ENCODE results near the gene CASD1.

Gene CASD1

GRCh38 chr7:94498918-94499317 lies 10.7 kb upstream of the CASD1 start:
- H3K4me1 ChIP-seq = no peaks in the 10 kb centered on the region
- no peak overlapping the region for H3K4me3 ChIP-seq
- no peaks in the 10 kb centered on the region for H3K27me3 ChIP-seq (ENCODE audit: low read depth)
- no peaks in the 10 kb centered on the region for H3K36me3 ChIP-seq (replicated peaks)
- no peaks in the 10 kb centered on the region for H3K9me3 ChIP-seq
- DNase-seq (ENCODE audit: low spot score in 2 of 2) = no peak
- in situ Hi-C loops (cut with MboI; ENCODE audit: low sequenced_read_pairs) = no loop called here

DNA sequence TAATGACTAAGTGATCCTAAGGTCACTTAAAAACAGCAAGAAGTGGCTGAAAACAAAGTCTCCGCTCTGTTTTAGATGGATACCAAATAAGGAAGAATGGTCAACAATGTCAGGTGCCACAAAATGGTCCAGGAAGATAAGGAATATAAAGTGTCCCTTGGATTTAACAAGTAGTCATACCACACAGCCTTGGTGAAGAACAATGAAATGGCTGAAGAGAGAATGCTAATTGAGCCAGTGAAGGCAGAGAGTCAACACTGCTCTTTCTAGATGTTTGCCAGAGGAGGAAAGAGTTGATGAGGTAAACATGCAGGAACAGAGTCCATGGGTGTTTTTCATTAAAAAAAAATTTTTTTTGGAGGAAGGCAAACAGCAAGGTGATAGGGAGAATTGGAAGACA lies 2.1 kb upstream of the CASD1 start:
- H3K36me3 ChIP-seq (replicated peaks) = no peaks in the 10 kb centered on the region
- in situ Hi-C loops (cut with MboI; ENCODE audit: low sequenced_read_pairs) = no loop called here
- no peak for DNase-seq (ENCODE audit: low spot score in 2 of 2)
- no peak overlapping the region for H3K4me3 ChIP-seq
- H3K27me3 ChIP-seq (ENCODE audit: low read depth) = no peaks in the 10 kb centered on the region
- H3K9me3 ChIP-seq = no peaks in the 10 kb centered on the region
- H3K4me1 ChIP-seq = peaks cover 17% of the 10 kb centered on the region

DNA sequence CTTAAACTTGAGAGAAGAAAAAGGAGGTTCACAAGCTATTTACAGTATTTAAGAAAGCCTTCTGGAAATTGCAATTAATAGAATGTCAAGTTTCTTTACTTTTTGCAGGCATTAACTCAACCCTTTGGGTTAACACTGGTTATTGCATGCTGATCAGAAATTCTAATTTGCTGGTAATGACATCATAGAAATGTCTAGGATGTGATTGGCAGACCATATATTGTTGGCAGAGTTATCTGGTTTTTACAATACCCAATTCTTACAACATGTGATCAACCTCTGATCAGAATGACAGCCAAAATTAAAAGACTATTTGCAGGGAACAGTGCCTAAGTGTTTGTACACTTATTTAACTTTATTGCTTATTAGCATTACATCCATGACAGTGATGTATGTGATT lies 1.6 kb upstream of the CASD1 start:
- Histone ChIP-seq H3K36me3 (replicated peaks) (no peaks in the 10 kb centered on the region), H3K9me3 (no peaks in the 10 kb centered on the region), H3K4me3 (no peak overlapping the region), H3K27me3 (ENCODE audit: low read depth) (no peaks in the 10 kb centered on the region), H3K4me1 (peaks cover 22% of the 10 kb centered on the region)
- no peak for DNase-seq (ENCODE audit: low spot score in 2 of 2)
- in situ Hi-C loops (cut with MboI; ENCODE audit: low sequenced_read_pairs) = no loop called here

DNA sequence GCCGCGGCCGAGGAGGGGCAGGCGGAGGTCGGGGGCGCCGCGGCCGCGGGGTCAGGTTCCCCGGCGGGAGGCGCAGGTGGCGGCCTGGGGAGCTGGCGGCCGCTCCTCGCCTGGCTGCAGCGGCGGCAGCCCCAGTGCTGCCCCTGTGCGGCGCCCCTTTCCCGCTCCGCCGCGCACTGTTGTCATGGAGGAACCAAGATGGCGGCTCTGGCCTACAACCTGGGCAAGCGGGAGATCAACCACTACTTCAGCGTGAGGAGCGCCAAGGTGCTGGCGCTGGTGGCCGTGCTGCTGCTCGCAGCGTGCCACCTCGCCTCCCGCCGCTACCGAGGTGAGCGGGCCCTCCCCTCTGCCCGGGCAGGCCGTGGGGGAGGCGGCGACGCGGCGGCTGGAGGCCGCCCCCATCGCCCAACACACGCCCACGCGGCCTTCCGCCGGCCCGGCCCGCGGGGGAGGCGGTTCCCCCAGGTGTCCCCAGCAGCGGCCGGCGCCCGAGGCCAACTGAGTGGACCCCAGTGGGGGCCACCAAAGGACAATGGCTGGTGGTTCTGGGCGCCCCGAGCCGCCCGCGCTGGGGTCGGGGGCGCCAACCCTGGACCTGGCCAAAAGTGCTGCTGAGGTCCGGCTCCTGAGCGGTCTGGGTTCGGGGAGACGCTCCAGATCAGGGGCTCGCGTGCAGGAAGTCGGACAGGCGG lies 425 bp downstream of the CASD1 start:
- DNase-seq (ENCODE audit: low spot score in 2 of 2) = peak; percentile 28 to 72
- Histone ChIP-seq H3K27me3 (ENCODE audit: low read depth) (no peaks in the 10 kb centered on the region), H3K4me1 (peaks cover 41% of the 10 kb centered on the region), H3K4me3 (peak overlapping the region; percentile 50), H3K36me3 (replicated peaks) (no peaks in the 10 kb centered on the region), H3K9me3 (no peaks in the 10 kb centered on the region)
- in situ Hi-C loops (cut with MboI; ENCODE audit: low sequenced_read_pairs) = no loop called here

DNA sequence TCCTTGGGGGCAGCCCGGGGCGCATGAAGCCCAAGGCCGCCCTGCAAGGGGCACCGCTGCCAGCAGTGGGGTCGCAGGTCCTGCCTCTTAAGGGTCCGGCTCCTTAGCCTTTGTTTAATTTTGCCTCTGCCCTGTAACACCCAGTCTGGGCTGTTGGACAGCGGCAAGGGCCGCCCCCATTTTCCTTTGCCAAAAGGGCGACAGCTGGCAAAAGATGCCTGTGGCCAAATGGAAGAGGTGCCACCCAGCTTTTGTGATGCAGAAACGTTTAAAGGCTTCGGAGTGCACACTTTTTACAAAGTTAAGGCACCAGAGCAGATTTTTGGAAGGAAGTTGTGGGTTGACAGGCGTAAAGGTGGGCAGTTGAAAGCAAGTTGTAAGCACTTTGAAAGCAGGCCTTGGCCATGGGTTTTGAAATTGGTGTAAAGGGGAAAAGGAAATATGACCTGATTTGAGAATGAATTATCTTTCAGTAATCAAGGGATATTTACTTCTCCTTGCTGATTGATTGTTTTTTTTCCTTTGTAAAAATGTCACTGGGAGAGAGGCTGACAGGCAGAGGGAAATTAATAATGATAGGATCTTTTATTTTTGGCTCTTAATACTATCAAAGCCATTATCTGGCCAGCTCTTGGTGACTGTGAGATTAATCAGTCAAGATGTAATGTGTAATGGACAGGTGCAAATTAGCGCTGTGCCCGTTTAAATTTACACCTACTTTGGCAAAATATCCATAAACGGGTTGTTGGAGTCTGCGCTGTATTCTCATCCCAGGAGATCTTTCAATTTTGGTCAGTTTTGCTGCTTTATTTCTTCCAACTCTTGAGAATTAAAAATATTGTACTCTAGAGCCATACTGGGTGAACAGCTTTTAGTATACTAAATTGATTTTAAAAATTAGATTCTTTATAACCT lies 1.2 kb downstream of the CASD1 start:
- H3K27me3 ChIP-seq (ENCODE audit: low read depth) = no peaks in the 10 kb centered on the region
- peak overlapping the region; percentile 50 for H3K4me3 ChIP-seq
- in situ Hi-C loops (cut with MboI; ENCODE audit: low sequenced_read_pairs) = no loop called here
- no peaks in the 10 kb centered on the region for H3K36me3 ChIP-seq (replicated peaks)
- peaks cover 50% of the 10 kb centered on the region for H3K4me1 ChIP-seq
- DNase-seq (ENCODE audit: low spot score in 2 of 2) = peak; percentile 31 to 62
- no peaks in the 10 kb centered on the region for H3K9me3 ChIP-seq

GRCh38 chr7:94511718-94512117 lies 2.1 kb downstream of the CASD1 start:
- in situ Hi-C loops (cut with MboI; ENCODE audit: low sequenced_read_pairs) = no loop called here
- no peaks in the 10 kb centered on the region for H3K9me3 ChIP-seq
- H3K27me3 ChIP-seq (ENCODE audit: low read depth) = no peaks in the 10 kb centered on the region
- DNase-seq (ENCODE audit: low spot score in 2 of 2) = no peak
- H3K4me3 ChIP-seq = no peak overlapping the region; the same call in 1 of the 2 replicates
- peaks cover 51% of the 10 kb centered on the region for H3K4me1 ChIP-seq
- H3K36me3 ChIP-seq (replicated peaks) = no peaks in the 10 kb centered on the region

DNA sequence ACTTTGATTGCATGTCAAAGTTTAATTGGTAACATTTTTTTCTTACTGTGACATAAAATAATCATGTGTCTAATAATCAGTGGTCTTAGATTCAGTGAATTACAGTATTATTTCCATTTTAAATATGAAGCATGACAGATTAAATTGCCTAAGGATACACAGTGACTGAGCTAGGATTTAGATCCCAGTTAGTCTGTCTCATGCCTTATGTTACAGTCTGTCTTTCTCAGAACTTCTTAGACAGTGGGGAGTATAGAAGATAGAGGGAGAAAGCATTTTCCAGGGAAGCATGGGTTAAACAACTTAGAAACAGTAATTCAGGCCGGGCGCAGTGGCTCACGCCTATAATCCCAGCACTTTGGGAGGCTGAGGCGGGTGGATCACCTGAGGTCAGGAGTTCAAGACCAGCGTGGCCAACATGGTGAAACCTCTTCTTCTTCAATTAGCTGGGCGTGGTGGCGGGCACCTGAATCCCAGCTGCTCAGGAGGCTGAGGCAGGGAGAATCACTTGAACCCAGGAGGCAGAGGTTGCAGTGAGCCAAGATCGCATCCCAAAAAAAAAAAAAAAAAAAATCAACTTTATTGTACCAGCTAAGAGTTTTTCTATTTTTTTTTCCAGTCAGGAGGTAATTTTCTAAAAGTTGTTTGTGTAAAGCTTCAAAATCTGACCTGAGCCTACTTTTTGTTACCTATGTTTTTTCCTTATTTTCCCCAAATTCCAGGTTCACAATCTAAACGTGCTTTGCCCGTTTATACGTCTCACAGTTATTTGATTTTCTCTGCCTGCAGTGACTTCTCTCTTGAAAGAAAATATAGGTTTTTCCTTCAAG lies 3.3 kb downstream of the CASD1 start:
- in situ Hi-C loops (cut with MboI; ENCODE audit: low sequenced_read_pairs) = no loop called here
- H3K4me1 ChIP-seq = peaks cover 51% of the 10 kb centered on the region
- DNase-seq (ENCODE audit: low spot score in 2 of 2) = peak in 1 of 2 experiments; percentile 17
- no peaks in the 10 kb centered on the region for H3K9me3 ChIP-seq
- H3K27me3 ChIP-seq (ENCODE audit: low read depth) = no peaks in the 10 kb centered on the region
- no peaks in the 10 kb centered on the region for H3K36me3 ChIP-seq (replicated peaks)
- H3K4me3 ChIP-seq = no peak overlapping the region

- DNase-seq (ENCODE audit: low spot score in 2 of 2) = no peak
These were observed 3.9 kb downstream of the CASD1 start for GRCh38 chr7:94513565-94513860.

DNA sequence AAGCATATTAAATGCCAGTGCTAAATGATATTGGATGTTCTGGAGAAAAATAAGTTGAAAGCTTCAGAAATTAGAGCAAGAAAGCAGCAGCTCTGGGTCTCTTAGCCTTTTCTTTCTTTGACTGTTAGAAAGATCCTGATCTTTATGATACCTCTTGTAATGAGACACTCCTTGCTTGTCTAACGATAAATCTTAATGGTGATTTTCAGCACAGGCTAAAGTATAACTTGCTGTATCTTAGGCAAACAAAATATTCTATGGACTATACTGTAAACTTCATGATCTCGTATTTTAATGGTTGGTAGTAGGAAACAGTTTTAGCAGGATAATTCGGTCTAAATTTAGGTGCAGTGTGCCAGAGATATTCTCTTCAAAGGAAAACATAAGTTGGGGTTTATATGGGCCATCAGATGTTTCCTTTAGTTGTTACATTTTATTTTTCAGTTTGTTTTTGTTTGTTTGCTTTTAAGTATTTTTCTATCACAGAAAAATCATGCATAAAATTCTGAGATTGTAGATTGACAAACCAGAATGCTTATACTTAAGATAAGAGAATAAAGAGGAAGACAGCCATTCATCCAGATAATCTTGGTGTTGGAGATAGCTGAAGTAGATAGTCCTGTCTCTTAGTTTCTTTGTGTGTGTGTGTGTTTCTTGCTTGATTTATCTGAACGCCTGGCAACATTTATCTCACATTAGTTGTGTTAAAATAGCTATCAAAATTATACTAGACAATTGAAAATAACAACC lies 4.7 kb downstream of the CASD1 start:
- Histone ChIP-seq H3K4me1 (peaks cover 51% of the 10 kb centered on the region), H3K4me3 (no peak overlapping the region)
- DNase-seq (ENCODE audit: low spot score in 2 of 2) = no peak

More at GRCh38 chr7:94513565-94513860, 3.9 kb downstream of the CASD1 start:
- no peaks in the 10 kb centered on the region for H3K9me3 ChIP-seq
- H3K36me3 ChIP-seq (replicated peaks) = no peaks in the 10 kb centered on the region
- in situ Hi-C loops (cut with MboI; ENCODE audit: low sequenced_read_pairs) = no loop called here
- peaks cover 51% of the 10 kb centered on the region for H3K4me1 ChIP-seq
- no peaks in the 10 kb centered on the region for H3K27me3 ChIP-seq (ENCODE audit: low read depth)
- no peak overlapping the region for H3K4me3 ChIP-seq

GRCh38 chr7:94514917-94515316 lies 5.3 kb downstream of the CASD1 start:
- H3K36me3 ChIP-seq (replicated peaks) = no peaks in the 10 kb centered on the region
- no peaks in the 10 kb centered on the region for H3K27me3 ChIP-seq (ENCODE audit: low read depth)
- H3K9me3 ChIP-seq = no peaks in the 10 kb centered on the region
- DNase-seq (ENCODE audit: low spot score in 2 of 2) = no peak
- peaks cover 51% of the 10 kb centered on the region for H3K4me1 ChIP-seq
- no peak overlapping the region for H3K4me3 ChIP-seq
- in situ Hi-C loops (cut with MboI; ENCODE audit: low sequenced_read_pairs) = no loop called here

More for the DNA sequence above, 4.7 kb downstream of the CASD1 start:
- Histone ChIP-seq H3K9me3 (no peaks in the 10 kb centered on the region), H3K27me3 (ENCODE audit: low read depth) (no peaks in the 10 kb centered on the region), H3K36me3 (replicated peaks) (no peaks in the 10 kb centered on the region)
- in situ Hi-C loops (cut with MboI; ENCODE audit: low sequenced_read_pairs) = no loop called here

DNA sequence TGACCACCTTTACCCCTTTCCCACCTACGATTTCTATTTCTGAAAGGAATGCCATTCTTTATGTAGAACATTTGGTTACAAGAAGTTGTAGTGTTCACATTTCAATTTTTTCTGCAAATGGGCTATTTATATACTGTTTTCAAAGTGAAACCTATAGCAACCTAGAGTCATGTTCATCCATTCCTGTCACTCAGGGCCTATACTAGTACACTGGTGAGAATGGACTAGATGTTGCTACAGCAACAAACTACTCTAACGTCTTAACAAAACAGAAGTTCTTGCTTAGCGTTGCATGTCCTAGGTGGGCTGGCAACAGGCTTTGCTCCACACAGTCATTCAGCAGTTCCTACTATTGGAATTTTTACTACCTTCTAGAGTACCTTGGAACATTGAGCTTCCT lies 16.3 kb downstream of the CASD1 start:
- in situ Hi-C loops (cut with MboI; ENCODE audit: low sequenced_read_pairs) = no loop called here
- DNase-seq (ENCODE audit: low spot score in 2 of 2) = no peak
- Histone ChIP-seq H3K9me3 (no peaks in the 10 kb centered on the region), H3K27me3 (ENCODE audit: low read depth) (no peaks in the 10 kb centered on the region), H3K36me3 (replicated peaks) (peaks cover 6% of the 10 kb centered on the region), H3K4me1 (peaks cover 2% of the 10 kb centered on the region), H3K4me3 (no peak overlapping the region)

DNA sequence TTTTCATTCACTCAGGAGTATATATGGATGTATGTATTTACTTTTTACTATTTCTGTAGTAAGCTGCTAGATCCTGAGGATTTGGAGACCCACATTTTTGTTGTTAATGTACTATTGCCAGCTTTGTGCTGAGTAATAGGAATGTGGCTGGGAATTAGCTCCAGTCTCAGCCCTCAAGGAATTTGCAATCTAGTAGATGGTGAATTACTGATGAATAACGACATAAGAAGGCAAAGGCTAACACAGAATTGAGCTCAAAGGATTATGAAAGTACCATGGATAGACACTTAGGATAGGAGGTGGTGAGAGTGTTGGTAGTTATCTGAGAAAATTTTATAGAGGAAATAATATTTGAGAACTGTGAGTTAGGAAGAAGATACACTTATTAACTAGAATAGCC lies 19.9 kb downstream of the CASD1 start:
- Histone ChIP-seq H3K27me3 (ENCODE audit: low read depth) (no peaks in the 10 kb centered on the region), H3K4me3 (no peak overlapping the region), H3K4me1 (peaks cover 2% of the 10 kb centered on the region), H3K9me3 (no peaks in the 10 kb centered on the region), H3K36me3 (replicated peaks) (peaks cover 6% of the 10 kb centered on the region)
- DNase-seq (ENCODE audit: low spot score in 2 of 2) = no peak
- in situ Hi-C loops (cut with MboI; ENCODE audit: low sequenced_read_pairs) = no loop called here

DNA sequence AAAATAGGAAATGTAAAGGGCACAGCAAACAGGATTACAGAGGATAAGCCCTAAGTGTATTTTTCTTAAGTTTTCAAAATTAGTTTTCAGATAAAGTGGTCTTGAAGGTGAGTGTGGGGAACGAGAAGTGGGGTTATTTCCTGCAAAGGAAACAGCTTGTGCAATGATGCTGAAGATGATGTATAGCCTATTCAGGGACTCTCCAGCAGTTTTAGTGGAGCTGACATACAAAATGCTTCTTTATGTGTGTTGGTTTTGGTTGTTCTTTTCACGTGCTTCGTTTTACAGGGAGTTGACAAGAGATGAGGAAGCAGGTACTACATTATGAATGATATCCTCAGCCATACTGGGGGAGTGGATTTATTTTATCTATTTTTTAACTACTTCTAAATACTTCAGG lies 20.5 kb downstream of the CASD1 start:
- no peak overlapping the region for H3K4me3 ChIP-seq
- H3K27me3 ChIP-seq (ENCODE audit: low read depth) = no peaks in the 10 kb centered on the region
- peaks cover 6% of the 10 kb centered on the region for H3K36me3 ChIP-seq (replicated peaks)
- in situ Hi-C loops (cut with MboI; ENCODE audit: low sequenced_read_pairs) = no loop called here
- no peaks in the 10 kb centered on the region for H3K9me3 ChIP-seq
- peaks cover 2% of the 10 kb centered on the region for H3K4me1 ChIP-seq
- no peak for DNase-seq (ENCODE audit: low spot score in 2 of 2)

Measured in HAP-1 (cell line).